Activated T-cell treated with anti-CD3 and anti-CD28 coated beads, Interleukin-2, amount 50 U/mL, for 4 hours (primary cell): Measurements from ENCODE around the gene VDAC1. TPM values are rescaled to one million over a fixed set of nuclear protein-coding genes. Genes with fewer than 3 reads are reported as not detected.
"Not testable (repeated sequence)": the region's sequence is repeated elsewhere in the genome, so short reads cannot be mapped to it uniquely, and the experiment has no call there.

Source experiments
- ATAC-seq, 2 donors: fragments of 200-7000 bp; cut with Tn5 transposase; one replicate each; pipeline ENCODE4 v1.10.0; 2021
- DNase-seq: peaks from one replicate; pipeline ENCODE4 v3.0.0-alpha.2; 2020
- H3K27me3 Mint-ChIP-seq: one replicate; pipeline ENCODE4 v1.8.0; 2021; ENCODE audit warnings: low read depth, mixed read lengths
- H3K36me3 Mint-ChIP-seq: one replicate; pipeline ENCODE4 v1.8.0; 2022; ENCODE audit warnings: mixed read lengths; ENCODE audit not compliant: insufficient read depth
- H3K4me1 Mint-ChIP-seq: one replicate; pipeline ENCODE4 v1.8.0; 2021; ENCODE audit warnings: low read depth, mixed read lengths
- H3K4me3 Mint-ChIP-seq: one replicate; pipeline ENCODE4 v1.8.0; 2021; ENCODE audit warnings: mild to moderate bottlenecking, moderate library complexity, mixed read lengths
- H3K9me3 Mint-ChIP-seq: one replicate; pipeline ENCODE4 v1.8.0; 2021; ENCODE audit warnings: mixed read lengths
- total RNA-seq, 3 donors: library from RNA; stranded (reverse); gene quantifications; one replicate each; pipeline ENCODE4 v1.2.1, GENCODE V29; 2021

VDAC1 gene
- total RNA-seq, 3 donors from 2014 or later = 390 to 444 (median 392) TPM

DNA sequence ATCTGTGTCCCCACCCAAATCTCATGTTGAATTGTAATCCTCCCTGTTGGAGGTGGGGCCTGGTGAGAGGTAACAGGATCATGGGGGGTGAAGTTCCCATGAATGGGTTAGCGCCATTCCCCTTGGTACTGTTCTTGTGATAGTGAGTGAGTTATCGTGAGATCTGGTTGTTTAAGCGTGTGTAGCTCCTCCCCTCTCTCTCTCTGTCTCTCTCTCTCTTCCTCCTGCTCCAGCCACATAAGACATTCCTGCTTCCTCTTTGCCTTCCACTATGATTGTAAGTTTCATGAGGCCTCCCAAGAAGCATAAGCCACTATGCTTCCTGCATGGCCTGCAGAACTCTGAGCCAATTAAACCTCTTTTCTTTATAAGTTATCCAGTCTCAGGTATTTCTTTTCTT is 65.1 kb downstream of the VDAC1 start:
- Mint-ChIP-seq H3K9me3 (no peaks in the 10 kb centered on the region), H3K4me3 (no peak overlapping the region), H3K4me1 (peaks cover 7% of the 10 kb centered on the region), H3K27me3 (peaks cover 2% of the 10 kb centered on the region), H3K36me3 (no peaks in the 10 kb centered on the region)
- DNase-seq (no peak), ATAC-seq (no peak)

DNA sequence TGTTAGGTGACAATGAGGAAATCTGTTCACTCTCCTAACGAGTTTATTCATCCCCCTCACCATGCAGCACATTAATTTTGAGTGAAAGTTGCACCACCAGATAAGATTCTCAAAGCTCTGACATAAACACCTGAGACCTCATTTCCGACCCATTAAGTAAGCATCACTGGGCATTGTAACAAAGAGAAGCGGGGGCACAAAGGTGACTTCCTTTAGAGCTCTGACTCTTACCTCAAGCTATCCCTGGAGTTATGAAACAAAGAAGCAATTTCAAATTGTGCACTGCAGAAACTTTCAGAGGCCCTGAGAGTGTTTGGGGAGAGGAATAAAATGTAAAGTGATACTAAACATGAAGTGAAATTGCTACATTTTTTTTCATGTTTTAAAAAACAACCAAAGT is 65.8 kb downstream of the VDAC1 start:
- Mint-ChIP-seq H3K9me3 (no peaks in the 10 kb centered on the region), H3K27me3 (peaks cover 2% of the 10 kb centered on the region), H3K36me3 (no peaks in the 10 kb centered on the region), H3K4me1 (peaks cover 7% of the 10 kb centered on the region), H3K4me3 (no peak overlapping the region)
- DNase-seq (no peak), ATAC-seq (peak in 1 of 2 donors; percentile 27)

DNA sequence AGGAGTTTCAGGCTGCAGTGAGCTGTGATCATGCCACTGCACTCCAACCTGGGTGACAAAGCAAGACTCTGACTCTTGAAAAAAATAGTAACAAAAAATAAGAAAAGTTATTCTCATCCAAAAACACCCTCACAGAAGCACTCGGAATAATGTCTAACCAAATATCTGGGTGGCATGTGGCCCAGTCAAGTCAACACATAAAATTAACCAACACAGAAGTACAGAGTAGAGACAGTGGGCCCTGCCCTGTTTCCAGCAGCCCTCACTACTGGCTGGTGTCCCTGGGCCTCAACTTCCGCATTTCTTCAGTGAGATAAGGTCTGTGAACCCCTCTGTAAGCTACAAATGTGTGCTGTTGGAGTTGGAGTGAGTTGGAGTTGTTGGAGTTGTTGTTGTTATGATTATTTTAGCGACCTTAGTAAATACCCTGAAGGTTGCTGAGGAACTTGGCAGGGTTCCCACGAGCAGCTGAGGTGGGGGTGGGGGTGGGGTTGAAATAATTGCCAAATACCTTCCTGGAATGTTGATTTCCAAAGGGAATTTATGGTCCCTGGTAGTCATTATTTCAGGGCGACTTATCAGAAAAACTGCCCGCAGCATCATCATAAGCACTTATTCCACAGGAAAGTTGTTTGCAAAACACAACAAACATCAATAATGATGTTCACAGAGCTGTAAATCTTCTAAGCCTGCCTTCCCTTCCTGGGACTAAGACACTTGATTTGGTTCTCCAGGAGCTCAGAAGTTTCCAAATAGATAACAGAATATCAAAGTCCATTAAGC is 66.5 kb downstream of the VDAC1 start:
- Mint-ChIP-seq H3K27me3 (peaks cover 2% of the 10 kb centered on the region), H3K36me3 (no peaks in the 10 kb centered on the region), H3K4me3 (no peak overlapping the region), H3K4me1 (peaks cover 9% of the 10 kb centered on the region), H3K9me3 (no peaks in the 10 kb centered on the region)
- DNase-seq = no peak
- no peak for ATAC-seq

DNA sequence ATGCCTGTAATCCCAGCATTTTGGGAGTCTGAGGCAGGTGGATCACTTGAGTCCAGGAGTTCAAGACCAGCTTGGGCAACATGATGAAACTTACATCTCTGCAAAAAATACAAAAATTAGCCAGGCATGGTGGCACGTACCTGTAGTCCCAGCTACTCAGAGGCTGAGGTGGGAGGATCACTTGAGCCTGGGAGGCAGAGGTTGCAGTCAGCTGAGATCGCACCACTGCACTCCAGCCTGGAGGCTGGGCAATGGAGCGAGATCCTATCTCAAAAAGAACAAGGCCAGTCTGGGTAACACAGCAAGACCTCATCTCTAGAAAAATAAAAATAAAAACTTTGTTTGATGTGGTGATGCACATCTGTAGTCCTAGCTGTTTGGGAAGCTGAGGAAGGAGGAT is 67.1 kb downstream of the VDAC1 start:
- DNase-seq, H3K27me3 Mint-ChIP-seq, ATAC-seq, H3K36me3 Mint-ChIP-seq, H3K9me3 Mint-ChIP-seq, H3K4me3 Mint-ChIP-seq: not testable (repeated sequence)
- peaks cover 14% of the 10 kb centered on the region for H3K4me1 Mint-ChIP-seq

DNA sequence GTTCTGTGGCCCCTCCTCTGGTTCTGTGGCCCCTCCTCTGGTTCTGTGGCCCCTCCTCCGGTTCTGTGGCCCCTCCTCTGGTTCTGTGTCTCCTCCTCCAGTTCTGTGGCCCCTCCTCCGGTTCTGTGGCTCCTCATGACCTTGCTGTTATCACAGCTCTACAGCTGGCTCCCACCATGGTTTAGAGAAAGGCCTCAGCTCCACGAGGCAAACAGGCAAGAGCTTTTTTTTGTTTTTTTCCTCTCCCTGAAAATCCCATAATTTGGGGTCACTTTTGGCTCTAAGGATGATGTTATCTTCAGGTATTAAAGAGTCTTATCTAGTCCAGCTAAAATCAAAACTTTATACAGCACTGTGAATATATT is 68.1 kb downstream of the VDAC1 start:
- H3K9me3 Mint-ChIP-seq = no peaks in the 10 kb centered on the region
- no peaks in the 10 kb centered on the region for H3K27me3 Mint-ChIP-seq
- ATAC-seq (no peak), DNase-seq (no peak)
- H3K4me1 Mint-ChIP-seq = peaks cover 18% of the 10 kb centered on the region
- no peaks in the 10 kb centered on the region for H3K36me3 Mint-ChIP-seq
- no peak overlapping the region for H3K4me3 Mint-ChIP-seq

DNA sequence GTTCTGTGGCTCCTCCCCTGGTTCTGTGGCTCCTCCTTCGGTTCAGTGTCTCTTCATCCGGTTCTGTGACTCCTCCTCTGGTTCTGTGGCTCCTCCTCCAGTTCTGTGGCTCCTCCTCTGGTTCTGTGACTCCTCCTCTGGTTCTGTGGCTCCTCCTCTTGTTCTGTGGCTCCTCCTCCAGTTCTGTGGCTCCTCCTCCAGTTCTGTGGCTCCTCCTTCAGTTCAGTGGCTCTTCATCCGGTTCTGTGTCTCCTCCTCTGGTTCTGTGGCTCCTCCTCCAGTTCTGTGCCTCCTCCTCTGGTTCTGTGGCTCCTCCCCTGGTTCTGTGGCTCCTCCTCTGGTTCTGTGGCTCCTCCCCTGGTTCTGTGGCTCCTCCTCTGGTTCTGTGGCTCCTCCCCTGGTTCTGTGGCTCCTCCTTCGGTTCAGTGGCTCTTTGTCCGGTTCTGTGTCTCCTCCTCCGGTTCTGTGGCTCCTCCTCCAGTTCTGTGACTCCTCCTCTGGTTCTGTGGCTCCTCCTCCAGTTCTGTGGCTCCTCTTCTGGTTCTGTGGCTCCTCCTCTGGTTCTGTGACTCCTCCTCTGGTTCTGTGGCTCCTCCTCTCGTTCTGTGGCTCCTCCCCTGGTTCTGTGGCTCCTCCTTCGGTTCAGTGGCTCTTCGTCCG is 68.7 kb downstream of the VDAC1 start:
- H3K4me1 Mint-ChIP-seq = peaks cover 23% of the 10 kb centered on the region
- not testable (repeated sequence) for DNase-seq, H3K36me3 Mint-ChIP-seq

DNA sequence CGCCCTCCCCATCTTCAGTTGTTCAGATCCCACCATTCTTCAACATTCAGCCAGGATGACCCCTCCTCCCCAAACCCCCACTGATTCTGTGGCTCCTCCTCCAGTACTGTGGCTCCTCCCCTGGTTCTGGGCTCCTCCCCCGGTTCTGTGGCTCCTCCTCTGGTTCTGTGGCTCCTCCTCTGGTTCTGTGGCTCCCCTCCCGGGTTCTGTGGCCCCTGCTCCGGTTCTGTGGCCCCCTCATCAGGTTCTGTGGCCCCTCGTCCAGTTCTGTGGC is 69.2 kb downstream of the VDAC1 start:
- Mint-ChIP-seq H3K4me1 (peaks cover 28% of the 10 kb centered on the region), H3K36me3 (no peaks in the 10 kb centered on the region), H3K9me3 (no peaks in the 10 kb centered on the region), H3K4me3 (no peak overlapping the region), H3K27me3 (no peaks in the 10 kb centered on the region)
- ATAC-seq (no peak), DNase-seq (no peak)

More for the DNA sequence above, 68.7 kb downstream of the VDAC1 start:
- H3K9me3 Mint-ChIP-seq, H3K27me3 Mint-ChIP-seq, H3K4me3 Mint-ChIP-seq, ATAC-seq: not testable (repeated sequence)

DNA sequence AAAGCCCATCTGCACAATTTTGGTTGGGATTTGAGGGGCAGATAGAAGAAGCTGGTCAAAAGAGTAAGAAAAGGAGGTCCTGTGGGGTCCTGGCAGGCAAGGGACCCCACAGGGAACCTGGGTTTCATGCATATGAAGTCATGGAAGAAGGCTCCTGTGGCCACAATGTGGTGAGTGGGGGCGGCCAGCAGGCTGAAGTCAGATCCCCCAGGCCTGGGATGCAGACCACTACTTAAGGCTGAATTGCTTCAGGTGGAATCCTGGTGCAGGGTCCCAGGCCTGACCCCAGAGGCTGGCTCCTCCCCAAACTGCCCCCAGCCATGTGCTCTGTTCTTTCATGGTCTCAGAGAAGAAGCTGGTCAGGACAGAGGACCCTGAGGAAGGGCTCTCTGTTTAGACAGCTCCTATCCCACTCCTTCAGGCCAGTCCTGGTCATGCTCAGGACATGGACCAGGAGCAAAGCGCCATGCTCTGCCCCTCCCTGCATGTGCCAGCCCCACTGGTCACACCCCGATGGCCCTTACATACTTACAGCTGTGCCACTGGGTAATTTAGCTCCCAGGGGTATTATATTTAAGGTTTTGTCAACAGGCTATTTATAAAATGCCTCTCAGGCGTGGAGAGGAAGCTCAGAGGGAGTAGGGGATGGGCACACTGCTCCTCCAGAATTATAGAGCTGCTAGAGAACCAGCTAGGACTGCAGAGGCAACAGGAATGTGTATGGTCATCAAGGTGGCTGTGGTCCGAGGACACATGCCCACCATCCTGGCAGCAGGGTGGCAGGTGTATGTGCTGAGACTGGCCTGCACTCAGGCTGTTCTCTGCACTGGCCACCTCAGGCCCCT is 69.7 kb downstream of the VDAC1 start:
- H3K9me3 Mint-ChIP-seq = no peaks in the 10 kb centered on the region
- H3K4me1 Mint-ChIP-seq = peaks cover 34% of the 10 kb centered on the region
- no peaks in the 10 kb centered on the region for H3K27me3 Mint-ChIP-seq

DNA sequence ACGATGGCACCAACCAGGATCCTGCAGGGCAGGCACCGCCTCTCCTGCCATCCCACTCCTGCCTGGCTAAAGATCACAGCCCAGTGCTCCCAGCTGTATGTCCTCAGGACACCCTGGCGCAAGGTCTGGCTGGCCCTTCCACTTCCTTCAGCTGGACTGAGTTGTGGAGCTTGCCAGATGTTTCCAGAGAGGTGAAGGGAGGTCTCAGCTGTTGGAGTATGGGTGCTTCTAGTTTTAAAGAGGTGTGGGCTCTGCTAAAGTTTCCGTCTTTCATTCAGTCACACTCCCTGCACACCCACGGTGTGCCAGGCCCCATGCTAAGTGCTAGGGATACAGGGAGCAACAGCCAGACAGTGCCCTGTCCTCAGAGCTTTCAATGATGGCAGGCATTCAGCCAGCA is 70.5 kb downstream of the VDAC1 start:
- no peak for DNase-seq
- H3K9me3 Mint-ChIP-seq = no peaks in the 10 kb centered on the region
- H3K4me1 Mint-ChIP-seq = peaks cover 38% of the 10 kb centered on the region
- no peaks in the 10 kb centered on the region for H3K36me3 Mint-ChIP-seq
- H3K4me3 Mint-ChIP-seq = no peak overlapping the region
- no peaks in the 10 kb centered on the region for H3K27me3 Mint-ChIP-seq
- no peak for ATAC-seq

More for the DNA sequence above, 69.7 kb downstream of the VDAC1 start:
- Mint-ChIP-seq H3K36me3 (no peaks in the 10 kb centered on the region), H3K4me3 (no peak overlapping the region)
- ATAC-seq = no peak
- DNase-seq = no peak

DNA sequence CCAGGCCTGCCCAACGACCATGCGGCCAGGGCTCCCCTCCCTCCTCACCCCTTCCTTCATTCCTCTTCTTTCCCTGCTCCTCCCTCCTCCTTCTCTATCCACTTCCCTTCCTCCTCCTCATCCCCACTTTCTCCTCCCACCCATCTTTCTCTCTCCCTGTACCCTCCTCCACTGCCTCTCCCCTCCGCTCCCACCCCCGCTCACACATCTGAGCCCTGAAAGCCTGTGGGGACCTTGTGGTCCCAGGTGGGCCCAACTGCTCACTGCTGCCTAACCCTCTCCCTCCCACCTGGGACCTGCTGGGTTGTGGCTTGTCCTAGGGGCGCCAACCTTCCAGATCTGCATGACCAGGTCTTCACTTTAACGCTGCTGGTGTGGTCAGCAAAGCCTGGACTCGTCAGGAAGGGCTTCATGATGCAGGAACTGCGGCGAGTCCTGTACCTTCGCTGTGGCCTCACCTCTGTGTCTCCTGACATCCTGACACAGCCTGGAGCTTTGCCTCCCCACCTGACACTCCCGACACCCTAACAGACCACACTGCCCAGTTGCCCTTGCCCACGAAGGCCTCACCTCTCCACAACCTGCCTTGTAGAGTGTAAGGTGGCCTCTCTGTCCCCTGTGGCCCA is 71.0 kb downstream of the VDAC1 start:
- Mint-ChIP-seq H3K9me3 (no peaks in the 10 kb centered on the region), H3K4me3 (peak overlapping the region; percentile 13), H3K27me3 (no peaks in the 10 kb centered on the region), H3K36me3 (no peaks in the 10 kb centered on the region), H3K4me1 (peaks cover 39% of the 10 kb centered on the region)
- no peak for DNase-seq
- no peak for ATAC-seq

DNA sequence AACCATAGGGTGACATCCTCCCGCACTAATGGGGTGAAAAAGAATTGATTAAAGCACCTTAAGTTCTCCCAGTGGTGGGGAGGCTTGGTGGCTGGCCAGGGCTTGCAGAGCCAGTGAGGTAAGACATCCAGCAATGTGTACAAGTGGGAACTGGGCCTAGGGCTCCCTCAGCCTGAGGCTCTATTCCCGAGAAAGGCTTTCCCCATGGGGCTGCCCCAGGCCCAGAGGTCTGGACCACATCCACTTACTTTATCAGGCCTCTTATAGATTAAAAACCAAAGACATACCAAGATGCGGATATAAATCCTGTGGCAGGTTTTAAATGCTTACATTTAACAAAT is 71.6 kb downstream of the VDAC1 start:
- H3K36me3 Mint-ChIP-seq = no peaks in the 10 kb centered on the region
- DNase-seq (no peak), ATAC-seq (no peak)
- H3K27me3 Mint-ChIP-seq = no peaks in the 10 kb centered on the region
- no peak overlapping the region for H3K4me3 Mint-ChIP-seq
- H3K4me1 Mint-ChIP-seq = peaks cover 43% of the 10 kb centered on the region
- H3K9me3 Mint-ChIP-seq = no peaks in the 10 kb centered on the region

DNA sequence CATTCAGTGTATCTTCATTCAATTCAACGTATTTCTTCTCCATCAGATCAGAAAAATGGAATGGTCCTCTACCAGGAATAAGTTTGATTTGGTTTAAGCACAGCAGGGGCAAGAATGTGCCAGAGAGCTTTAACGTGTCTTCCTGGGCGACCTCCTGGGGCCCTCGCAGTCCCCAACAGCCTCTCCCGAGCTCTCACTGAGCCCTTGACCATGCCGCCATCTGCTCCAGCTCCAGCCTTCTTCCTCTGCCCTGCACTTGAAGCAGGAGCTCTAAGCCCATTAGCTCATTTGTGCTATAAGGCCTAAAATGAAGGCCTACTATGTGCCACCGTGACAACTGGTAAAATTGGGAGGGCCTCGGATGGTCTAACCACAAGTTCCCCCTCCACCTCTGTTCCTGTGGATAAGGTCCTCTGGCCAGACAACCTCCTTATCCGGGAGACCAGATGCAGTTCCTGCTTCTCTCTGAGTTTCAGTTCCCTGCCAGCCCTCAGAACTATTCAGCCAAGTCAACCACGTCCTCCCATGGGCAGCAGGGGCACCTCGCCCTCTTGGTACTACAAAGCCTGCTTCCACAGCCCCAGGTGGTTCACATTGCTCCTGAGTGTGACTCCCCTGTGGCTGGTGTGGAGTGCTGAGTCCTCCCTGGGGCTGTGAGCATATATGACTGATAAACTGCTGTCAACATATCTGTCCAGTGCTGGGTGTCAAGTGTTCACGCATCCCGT is 72.2 kb downstream of the VDAC1 start:
- DNase-seq = no peak
- no peaks in the 10 kb centered on the region for H3K36me3 Mint-ChIP-seq

DNA sequence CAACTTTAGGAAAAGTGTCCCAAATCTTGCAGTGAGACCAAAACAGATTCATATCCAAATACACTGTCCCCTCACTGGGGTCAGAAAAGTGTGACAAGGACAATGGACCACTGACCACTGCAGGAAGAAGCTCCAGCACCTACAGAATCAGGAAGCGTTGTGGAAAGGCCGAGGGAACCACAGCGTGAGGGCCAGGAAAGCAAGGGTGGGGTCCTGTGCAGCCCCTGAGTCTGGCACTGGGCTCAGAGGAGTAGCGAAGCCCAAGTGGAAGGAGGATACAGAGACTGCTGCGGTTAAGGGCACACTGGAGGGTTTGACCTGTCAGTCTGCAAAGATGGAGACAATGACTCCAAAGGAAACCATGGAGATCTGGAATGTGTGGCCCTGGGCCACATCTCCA is 73.2 kb downstream of the VDAC1 start:
- Mint-ChIP-seq H3K9me3 (no peaks in the 10 kb centered on the region), H3K4me3 (no peak overlapping the region), H3K4me1 (peaks cover 46% of the 10 kb centered on the region), H3K36me3 (no peaks in the 10 kb centered on the region), H3K27me3 (no peaks in the 10 kb centered on the region)
- no peak for ATAC-seq
- DNase-seq = no peak

More for the DNA sequence above, 72.2 kb downstream of the VDAC1 start:
- no peak overlapping the region for H3K4me3 Mint-ChIP-seq
- H3K27me3 Mint-ChIP-seq = no peaks in the 10 kb centered on the region
- no peaks in the 10 kb centered on the region for H3K9me3 Mint-ChIP-seq
- no peak for ATAC-seq
- peaks cover 46% of the 10 kb centered on the region for H3K4me1 Mint-ChIP-seq

DNA sequence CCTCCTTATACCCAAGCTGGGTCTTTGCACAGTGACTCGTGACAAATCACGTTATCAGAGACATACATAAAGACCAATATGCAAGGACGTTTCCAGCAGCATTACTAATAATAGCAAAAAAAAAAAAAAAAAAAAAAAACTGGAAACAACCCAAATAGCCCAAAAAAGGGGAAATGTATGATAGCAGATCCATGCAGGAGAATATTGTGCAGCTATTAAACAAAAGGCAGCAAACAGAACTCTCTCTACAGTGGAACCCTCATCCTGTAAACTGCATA is 74.0 kb downstream of the VDAC1 start:
- no peak for DNase-seq
- Mint-ChIP-seq H3K36me3 (no peaks in the 10 kb centered on the region), H3K4me3 (peak overlapping the region; percentile 73), H3K9me3 (no peaks in the 10 kb centered on the region), H3K27me3 (no peaks in the 10 kb centered on the region), H3K4me1 (peaks cover 46% of the 10 kb centered on the region)
- ATAC-seq = no peak
